SK-N-SH (cell line): ENCODE measurements around the gene LTC4S. TPM values are rescaled to one million over a fixed set of nuclear protein-coding genes. Genes with fewer than 3 reads are reported as not detected.

Source experiments
- CTCF ChIA-PET: fragments of 300-600, 350-600 bp; formaldehyde crosslinking; extraction: SDS; loops from one replicate; lab custom pipeline; 2021; lab: Yijun Ruan, JAX
- POLR2A ChIA-PET: fragments of 350-600 bp; sonication (Branson Sonifier 250); formaldehyde crosslinking; extraction: SDS; loops from one replicate; lab custom pipeline; 2020; ENCODE audit warnings: antibody characterized with exemption, inconsistent platforms; lab: Yijun Ruan, JAX
- DNase-seq: peaks from one replicate; pipeline ENCODE4 v3.0.0; 2012
- H2AFZ ChIP-seq: fragments of 200-600 bp; sonication (generic); 2 replicates; pipeline ENCODE4 v1.8.1; 2016; ENCODE audit warnings: antibody characterized with exemption, mild to moderate bottlenecking, low read depth
- H3F3A ChIP-seq: fragments of 200-600 bp; sonication (generic); replicated peaks from 2 replicates; pipeline ENCODE3; 2016; ENCODE audit warnings: antibody characterized with exemption, mild to moderate bottlenecking; ENCODE audit not compliant: insufficient read depth
- H3K27ac ChIP-seq, 2 experiments: fragments of 200-500 bp in 1 of 2; fragments of 200-600 bp in 1 of 2; sonication (Bioruptor generic) in 1 of 2; sonication (generic), shearing (Covaris generic) in 1 of 2; 2 replicates each; pipeline versions ENCODE4 v1.5.1 to v1.6.1; 2014 to 2016; ENCODE audit warnings: low read depth in 2 of 2, inconsistent platforms in 1 of 2, low read length in 1 of 2, mild to moderate bottlenecking in 1 of 2, mixed read lengths in 1 of 2
- H3K27me3 ChIP-seq: fragments of 200-600 bp; sonication (generic), shearing (Covaris generic); 2 replicates; pipeline ENCODE4 v1.6.1; 2016; ENCODE audit warnings: mixed run types; ENCODE audit not compliant: insufficient read depth
- H3K36me3 ChIP-seq, 2 experiments: fragments of 200-500 bp in 1 of 2; fragments of 200-600 bp in 1 of 2; sonication (Bioruptor generic) in 1 of 2; sonication (generic) in 1 of 2; replicated peaks in 1 of 2; 2 replicates each; pipeline versions ENCODE3 to v1.5.1; 2014 to 2016; ENCODE audit warnings: low read length in 1 of 2, mild to moderate bottlenecking in 1 of 2; ENCODE audit not compliant: insufficient read depth in 2 of 2, control insufficient read depth in 1 of 2
- H3K4me1 ChIP-seq, 2 experiments: fragments of 200-500 bp in 1 of 2; fragments of 200-600 bp in 1 of 2; sonication (Bioruptor generic) in 1 of 2; sonication (generic), shearing (Covaris generic) in 1 of 2; 2 replicates each; pipeline versions ENCODE4 v1.5.1 to v1.6.1; 2014 to 2016; ENCODE audit warnings: low read depth in 1 of 2, low read length in 1 of 2, mixed run types in 1 of 2; ENCODE audit not compliant: insufficient read depth in 2 of 2, control insufficient read depth in 1 of 2
- H3K4me2 ChIP-seq: fragments of 200-600 bp; sonication (generic), shearing (Covaris generic); 2 replicates; pipeline ENCODE4 v1.6.1; 2017; ENCODE audit warnings: mixed run types
- H3K4me3 ChIP-seq, 2 experiments: fragments of 200-500 bp in 1 of 2; fragments of 200-600 bp in 1 of 2; sonication (Bioruptor generic) in 1 of 2; sonication (generic), shearing (Covaris generic) in 1 of 2; 2 replicates each; pipeline versions ENCODE4 v1.5.1 to v1.8.1; 2014 to 2016; ENCODE audit warnings: low read depth in 2 of 2, inconsistent platforms in 1 of 2, low read length in 1 of 2, mild to moderate bottlenecking in 1 of 2, mixed read lengths in 1 of 2, moderate library complexity in 1 of 2
- H3K79me2 ChIP-seq: fragments of 200-600 bp; sonication (generic); 2 replicates; pipeline ENCODE4 v1.8.1; 2017; ENCODE audit warnings: mild to moderate bottlenecking; ENCODE audit not compliant: insufficient read depth
- H3K9ac ChIP-seq: fragments of 200-600 bp; sonication (generic); 2 replicates; pipeline ENCODE4 v1.6.1; 2017; ENCODE audit warnings: mixed run types
- H3K9me2 ChIP-seq: fragments of 200-600 bp; sonication (generic); 2 replicates; pipeline ENCODE4 v1.6.1; 2017; ENCODE audit warnings: mixed run types
- H3K9me3 ChIP-seq: fragments of 200-600 bp; sonication (generic); 2 replicates; pipeline ENCODE4 v1.6.1; 2017; ENCODE audit warnings: mixed run types, mild to moderate bottlenecking, moderate library complexity
- H4K20me1 ChIP-seq: fragments of 200-600 bp; sonication (generic); 2 replicates; pipeline ENCODE4 v1.6.1; 2017; ENCODE audit warnings: mild to moderate bottlenecking, mixed run types; ENCODE audit not compliant: insufficient read depth
- ELF1 ChIP-seq: IDR thresholded peaks from 2 replicates; pipeline ENCODE4 v1.4.0; 2012
- EP300 ChIP-seq, 2 experiments: IDR thresholded peaks; 2 replicates each; pipeline versions ENCODE4 v1.4.0 to v1.6.1; 2012; ENCODE audit warnings: borderline replicate concordance in 1 of 2, low read depth in 1 of 2, low read length in 1 of 2
- FOXJ3 ChIP-seq: sonication (generic); formaldehyde crosslinking; IDR thresholded peaks from 2 replicates; pipeline ENCODE4 v1.5.1; 2020; ENCODE audit warnings: mild to moderate bottlenecking, missing genetic modification reagents
- GABPA ChIP-seq: IDR thresholded peaks from 2 replicates; pipeline ENCODE4 v1.4.0; 2012; ENCODE audit warnings: low read depth, mild to moderate bottlenecking
- MXI1 ChIP-seq: IDR thresholded peaks from 2 replicates; pipeline ENCODE4 v1.6.1; 2012; ENCODE audit warnings: mild to moderate bottlenecking, low read depth, low read length, improper control_type of control experiment
- NFIC ChIP-seq: IDR thresholded peaks from 2 replicates; pipeline ENCODE4 v1.4.0; 2012; ENCODE audit warnings: borderline replicate concordance
- NRF1 ChIP-seq: IDR thresholded peaks from 2 replicates; pipeline ENCODE4 v1.6.1; 2012; ENCODE audit warnings: low read depth, mild to moderate bottlenecking, low read length
- RCOR1 ChIP-seq: fragments of 150-350 bp; IDR thresholded peaks from 2 replicates; pipeline ENCODE4 v1.6.1; 2017; ENCODE audit warnings: antibody characterized with exemption, low read length
- RFX5 ChIP-seq: IDR thresholded peaks from 2 replicates; pipeline ENCODE4 v1.6.1; 2012; ENCODE audit warnings: mild to moderate bottlenecking, improper control_type of control experiment, low read length
- SIN3A ChIP-seq: IDR thresholded peaks from 2 replicates; pipeline ENCODE4 v1.6.1; 2012; ENCODE audit warnings: low read depth, mild to moderate bottlenecking, low read length, moderate library complexity, borderline replicate concordance
- TAF1 ChIP-seq: IDR thresholded peaks from 2 replicates; pipeline ENCODE4 v1.6.1; 2012; ENCODE audit warnings: low read depth, mild to moderate bottlenecking, low read length, moderate library complexity, borderline replicate concordance
- TCF12 ChIP-seq: IDR thresholded peaks from 2 replicates; pipeline ENCODE4 v1.4.0; 2012
- TEAD4 ChIP-seq: IDR thresholded peaks from 2 replicates; pipeline ENCODE4 v1.4.0; 2012; ENCODE audit warnings: mild to moderate bottlenecking, borderline replicate concordance; ENCODE audit not compliant: insufficient read depth
- YY1 ChIP-seq: IDR thresholded peaks from 2 replicates; pipeline ENCODE4 v1.4.0; 2012; ENCODE audit warnings: low read depth, mild to moderate bottlenecking
- ZBTB33 ChIP-seq: IDR thresholded peaks from 2 replicates; pipeline ENCODE4 v1.4.0; 2012; ENCODE audit warnings: low read depth, borderline replicate concordance
- WGBS: methylation state at CpG from one replicate; pipeline ENCODE4 v1.1.6; 2017; ENCODE audit warnings: low lambda C conversion rate; 5-methylcytosine and 5-hydroxymethylcytosine counted together
- polyA plus RNA-seq, 3 experiments: library from polyadenylated mRNA; depleted of rRNA; stranded (reverse); fragments of >200 nt; gene quantifications; 2 replicates each; pipeline ENCODE4 v1.2.3, GENCODE V29; 2012
- TF ChIP-seq, protein P1 (sequence below): IDR thresholded peaks from 2 replicates; pipeline ENCODE4 v1.4.0; 2012; ENCODE audit warnings: low read depth
- TF ChIP-seq, protein P2 (sequence below): fragments of 150-350 bp; IDR thresholded peaks from 2 replicates; pipeline ENCODE4 v1.6.1; 2017; ENCODE audit warnings: antibody characterized with exemption, low read length, low read depth, borderline replicate concordance

The LTC4S gene
- polyA plus RNA-seq, 1 of the 3 experiments (the other 2 are of a cell fraction), result 0.43 TPM

- ChIA-PET CTCF (interaction anchor here (1.4 kb wide), 1 partner anchor 31 kb away, joined by 4 read pairs; no protein-coding TSS in a partner anchor), POLR2A (interaction anchor here (0.6 to 1.1 kb wide), 2 partner anchors 8 to 45 kb away, joined by 3 to 4 read pairs; no protein-coding TSS in a partner anchor)
Observed at GRCh38 chr5:179833056-179833708, 39.4 kb downstream of the LTC4S start.

DNA sequence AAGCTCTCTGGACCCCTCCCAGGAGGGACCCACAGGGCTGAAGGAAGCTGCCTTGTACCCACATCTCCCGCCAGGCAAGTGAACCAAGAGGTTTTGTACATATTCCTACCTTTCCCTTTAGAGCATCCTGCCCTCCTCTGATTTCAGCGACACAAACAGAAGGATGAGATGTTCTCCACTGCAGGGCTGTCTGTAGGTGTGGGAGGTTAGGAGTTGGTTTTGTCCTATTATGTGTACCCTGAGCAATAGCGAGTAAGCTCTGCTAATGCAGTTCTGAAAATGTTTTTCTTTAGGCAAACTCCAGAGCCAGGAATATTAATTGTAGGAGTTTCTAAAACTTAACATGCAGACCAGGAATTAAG is 39.9 kb downstream of the LTC4S start:
- no peaks in the 10 kb centered on the region for H3K9me2 ChIP-seq

More at GRCh38 chr5:179833056-179833708, 39.4 kb downstream of the LTC4S start:
- no peaks in the 10 kb centered on the region for H3K27me3 ChIP-seq
- H3K9me2 ChIP-seq, result no peaks in the 10 kb centered on the region
- H3K9ac ChIP-seq, result no peak overlapping the region
- no peak for TF ChIP-seq FOXJ3 (CRISPR knock-in tag)
- TF ChIP-seq, protein P1, sequence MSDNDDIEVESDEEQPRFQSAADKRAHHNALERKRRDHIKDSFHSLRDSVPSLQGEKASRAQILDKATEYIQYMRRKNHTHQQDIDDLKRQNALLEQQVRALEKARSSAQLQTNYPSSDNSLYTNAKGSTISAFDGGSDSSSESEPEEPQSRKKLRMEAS, result no peak
- no peak for TF ChIP-seq TEAD4
- TF ChIP-seq GABPA, result no peak
- no peak for TF ChIP-seq NRF1
- TF ChIP-seq YY1, result no peak
- H3K4me3 ChIP-seq, result no peak overlapping the region
- DNase-seq, result no peak
- peaks cover 69 to 77% of the 10 kb centered on the region in 2 experiments for H3K36me3 ChIP-seq
- H3K79me2 ChIP-seq, result peaks cover 27% of the 10 kb centered on the region
- no peaks in the 10 kb centered on the region; a peak in 1 of 4 replicates for H3K4me1 ChIP-seq
- H3F3A ChIP-seq, result peaks cover 56% of the 10 kb centered on the region
- no peaks in the 10 kb centered on the region for H3K9me3 ChIP-seq
- no peak overlapping the region for H3K27ac ChIP-seq
- H2AFZ ChIP-seq, result no peak overlapping the region
- 87% methylated on average over 16 of the region's 23 CpGs for WGBS
- no peak overlapping the region for H3K4me2 ChIP-seq
- H4K20me1 ChIP-seq, result peaks cover 47% of the 10 kb centered on the region

More for the DNA sequence above, 39.9 kb downstream of the LTC4S start:
- Histone ChIP-seq H3K9me3 (no peaks in the 10 kb centered on the region), H3K9ac (no peak overlapping the region), H4K20me1 (peaks cover 44% of the 10 kb centered on the region), H2AFZ (no peak overlapping the region), H3K36me3 (peaks cover 66 to 72% of the 10 kb centered on the region in 2 experiments), H3K4me2 (no peak overlapping the region), H3K79me2 (peaks cover 22% of the 10 kb centered on the region), H3K27ac (no peak overlapping the region), H3K4me3 (no peak overlapping the region)
- WGBS, result 100% methylated on average over 2 of the region's 3 CpGs
- DNase-seq, result no peak
- POLR2A ChIA-PET, result no interaction called here
- TF ChIP-seq, protein P1, result no peak
- TF ChIP-seq ZBTB33, result no peak
- TF ChIP-seq TCF12, result no peak
- no peak for TF ChIP-seq MXI1
- no peak for TF ChIP-seq FOXJ3 (CRISPR knock-in tag)
- no peak for TF ChIP-seq RCOR1
- no peak for TF ChIP-seq SIN3A
- TF ChIP-seq ELF1, result no peak
- TF ChIP-seq RFX5, result no peak
- no peak for TF ChIP-seq EP300 (IDR thresholded peaks at IDR 0.05; ENCODE audit: borderline replicate concordance in 1 of 2, low read depth in 1 of 2, low read length in 1 of 2)
- TF ChIP-seq TAF1, result no peak
- TF ChIP-seq, protein P2, sequence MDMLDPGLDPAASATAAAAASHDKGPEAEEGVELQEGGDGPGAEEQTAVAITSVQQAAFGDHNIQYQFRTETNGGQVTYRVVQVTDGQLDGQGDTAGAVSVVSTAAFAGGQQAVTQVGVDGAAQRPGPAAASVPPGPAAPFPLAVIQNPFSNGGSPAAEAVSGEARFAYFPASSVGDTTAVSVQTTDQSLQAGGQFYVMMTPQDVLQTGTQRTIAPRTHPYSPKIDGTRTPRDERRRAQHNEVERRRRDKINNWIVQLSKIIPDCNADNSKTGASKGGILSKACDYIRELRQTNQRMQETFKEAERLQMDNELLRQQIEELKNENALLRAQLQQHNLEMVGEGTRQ, result no peak
- no peak for TF ChIP-seq NFIC
- TF ChIP-seq, all 33 proteins: peak for 0
- CTCF ChIA-PET, result no interaction called here
- no peaks in the 10 kb centered on the region; a peak in 1 of 4 replicates for H3K4me1 ChIP-seq
- H3F3A ChIP-seq, result peaks cover 52% of the 10 kb centered on the region
- no peaks in the 10 kb centered on the region for H3K27me3 ChIP-seq
